DMS 273 treated with DMSO at 0.1 percent for 48 hours (cell line): ENCODE results near the gene FGFR3.

Source experiments
- DNase-seq: peaks from one replicate; lab custom pipeline; 2025; lab: John Stamatoyannopoulos, UW

FGFR3 gene

DNA sequence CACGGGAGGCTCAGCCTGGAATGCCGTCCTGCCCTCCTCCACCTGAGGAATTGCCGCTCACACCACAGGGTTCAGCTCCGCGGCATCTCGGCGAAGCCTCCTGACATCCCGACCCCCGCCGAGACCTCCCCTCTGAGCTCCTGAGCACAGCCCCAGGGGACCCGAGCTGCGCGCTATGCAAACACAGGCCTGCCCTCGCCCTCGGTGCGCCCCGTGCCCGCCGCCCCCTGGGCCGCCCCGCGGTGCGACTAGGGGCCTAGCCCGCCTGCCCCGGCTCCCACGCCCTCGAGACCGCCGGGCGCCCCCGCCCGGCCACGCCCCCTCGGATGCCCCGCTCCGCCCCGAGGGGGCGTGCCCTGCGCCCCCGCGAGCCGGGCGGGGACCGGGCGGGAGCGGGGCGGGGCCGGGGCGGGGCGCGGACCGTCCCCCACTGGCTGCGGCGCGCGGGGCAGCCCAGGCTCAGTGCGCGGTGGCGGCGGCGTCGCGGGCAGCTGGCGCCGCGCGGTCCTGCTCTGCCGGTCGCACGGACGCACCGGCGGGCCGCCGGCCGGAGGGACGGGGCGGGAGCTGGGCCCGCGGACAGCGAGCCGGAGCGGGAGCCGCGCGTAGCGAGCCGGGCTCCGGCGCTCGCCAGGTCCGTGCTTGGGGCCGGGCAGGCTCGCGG is at the start of gene FGFR3:
Gene FGFR3 (plus strand): TSS at position 462 of the 664 bp plus-strand sequence. CDS start 642 bp downstream, outside the sequence.
- DNase-seq: no peak

DNA sequence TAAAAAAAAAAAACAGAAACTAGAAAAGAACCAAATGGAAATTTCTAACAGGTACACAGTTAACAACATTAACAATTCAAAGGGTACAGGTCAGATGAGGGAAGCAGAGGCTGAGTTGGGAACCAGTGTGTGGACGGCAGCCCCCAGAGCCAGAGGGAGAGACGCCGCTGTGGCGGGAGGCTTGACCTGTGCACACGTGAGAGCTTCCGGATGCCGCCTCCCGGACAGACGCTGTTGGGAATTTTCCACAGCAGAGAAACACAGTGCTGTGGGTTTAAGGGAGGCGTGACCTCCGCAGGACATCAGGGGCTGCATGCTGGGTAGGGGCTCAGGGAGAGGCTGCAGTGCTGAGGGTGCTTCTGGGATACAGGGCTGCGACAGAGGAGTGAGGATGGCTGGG is 49.5 kb upstream of the FGFR3 start:
- no peak for DNase-seq

DNA sequence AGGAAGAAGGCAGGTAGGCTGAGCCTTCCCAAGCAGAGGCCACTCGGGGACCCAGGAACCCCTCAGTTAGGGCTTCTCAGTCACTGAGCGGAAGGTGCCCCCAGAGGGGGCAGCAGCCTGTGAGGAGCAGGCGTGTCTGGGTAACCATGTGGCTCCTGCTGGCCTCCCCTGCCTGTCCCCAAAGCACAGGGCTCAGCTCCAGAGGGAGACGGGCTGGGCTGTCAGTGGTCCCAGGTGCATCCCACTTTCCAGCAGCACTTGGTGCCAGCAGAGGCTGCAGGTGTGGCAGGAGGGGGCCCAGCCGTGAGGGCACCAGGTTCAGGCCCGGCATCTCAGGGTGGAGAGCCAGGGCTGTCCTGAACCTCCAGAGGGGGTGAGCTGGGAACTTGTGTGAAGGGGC is 49.1 kb upstream of the FGFR3 start:
- DNase-seq: no peak

DNA sequence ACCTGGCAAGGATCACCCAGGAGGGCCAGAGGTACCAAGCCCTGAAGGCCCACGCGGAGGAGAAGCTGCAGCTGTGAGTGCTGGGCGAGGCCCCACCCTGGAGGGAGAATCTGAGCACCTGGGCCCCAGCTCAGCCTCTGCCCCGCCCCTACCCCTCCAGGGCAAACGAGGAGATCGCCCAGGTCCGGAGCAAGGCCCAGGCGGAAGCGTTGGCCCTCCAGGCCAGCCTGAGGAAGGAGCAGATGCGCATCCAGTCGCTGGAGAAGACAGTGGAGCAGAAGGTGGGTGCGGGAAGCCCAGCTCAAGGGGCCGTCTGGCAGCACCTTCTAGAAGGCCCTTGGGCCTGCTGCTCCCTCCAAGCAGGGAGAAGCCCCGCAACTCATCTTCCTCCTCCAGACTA is 48.5 kb upstream of the FGFR3 start:
- no peak for DNase-seq

DNA sequence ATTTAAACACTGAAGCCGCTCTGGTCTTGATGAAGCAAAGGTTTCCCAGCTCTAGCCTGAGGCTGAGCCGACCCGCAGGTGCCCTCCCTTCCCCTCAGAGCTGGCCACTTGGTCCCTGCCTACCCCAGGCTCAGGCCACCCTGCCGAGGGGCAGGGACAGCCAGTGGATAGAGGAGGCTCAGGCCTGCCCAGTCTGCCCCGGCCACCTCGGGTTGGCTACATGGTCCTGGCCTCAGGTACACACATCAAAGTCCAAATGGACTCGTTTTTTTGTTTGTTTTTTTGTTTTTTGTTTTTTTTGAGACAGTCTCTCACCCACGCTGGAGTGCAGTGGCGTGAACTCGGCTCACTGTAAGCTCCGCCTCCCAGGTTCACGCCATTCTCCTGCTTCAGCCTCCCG is 47.9 kb upstream of the FGFR3 start:
- no peak for DNase-seq

DNA sequence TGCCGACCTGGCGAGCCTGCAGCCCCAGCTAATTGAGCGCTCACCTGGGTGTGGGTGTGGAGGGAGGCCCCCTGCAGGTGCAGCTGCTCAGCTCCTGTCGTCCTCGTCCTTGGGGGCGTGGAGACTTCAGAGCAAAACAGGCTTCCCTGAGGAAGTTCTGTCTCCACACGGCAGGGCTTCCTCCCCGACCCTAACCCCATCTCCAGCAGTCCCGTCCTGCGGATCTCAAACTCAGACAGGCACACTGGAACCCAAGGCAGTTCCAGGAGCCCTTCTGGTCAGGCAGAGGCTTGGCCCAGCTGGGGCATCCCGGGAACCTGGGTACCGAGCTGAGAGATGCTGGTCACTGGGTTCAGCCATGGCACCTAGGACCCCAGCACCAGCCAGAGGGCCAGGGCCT is 47.4 kb upstream of the FGFR3 start:
- no peak for DNase-seq

DNA sequence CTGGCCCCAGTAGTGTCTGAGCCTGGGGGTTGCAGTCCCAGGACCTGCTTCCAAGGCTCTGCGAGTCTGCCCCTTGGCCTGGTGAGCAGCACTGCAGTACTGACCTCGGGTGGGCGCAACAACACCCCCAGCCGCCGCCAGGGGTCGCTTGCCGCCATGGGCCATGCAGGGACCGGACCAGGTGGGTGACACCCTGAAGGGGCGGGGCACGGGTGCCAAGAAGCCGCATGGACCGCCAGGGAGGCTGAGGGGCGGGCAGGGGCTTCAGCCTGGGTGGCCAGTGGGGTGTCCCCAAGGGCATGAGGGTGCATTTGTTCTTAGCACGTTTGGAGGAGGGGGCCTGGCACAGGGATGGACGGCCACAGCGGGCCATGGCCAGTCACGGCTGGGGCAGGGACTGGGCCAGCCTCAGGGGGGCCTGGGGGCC is 46.8 kb upstream of the FGFR3 start:
- no peak for DNase-seq

DNA sequence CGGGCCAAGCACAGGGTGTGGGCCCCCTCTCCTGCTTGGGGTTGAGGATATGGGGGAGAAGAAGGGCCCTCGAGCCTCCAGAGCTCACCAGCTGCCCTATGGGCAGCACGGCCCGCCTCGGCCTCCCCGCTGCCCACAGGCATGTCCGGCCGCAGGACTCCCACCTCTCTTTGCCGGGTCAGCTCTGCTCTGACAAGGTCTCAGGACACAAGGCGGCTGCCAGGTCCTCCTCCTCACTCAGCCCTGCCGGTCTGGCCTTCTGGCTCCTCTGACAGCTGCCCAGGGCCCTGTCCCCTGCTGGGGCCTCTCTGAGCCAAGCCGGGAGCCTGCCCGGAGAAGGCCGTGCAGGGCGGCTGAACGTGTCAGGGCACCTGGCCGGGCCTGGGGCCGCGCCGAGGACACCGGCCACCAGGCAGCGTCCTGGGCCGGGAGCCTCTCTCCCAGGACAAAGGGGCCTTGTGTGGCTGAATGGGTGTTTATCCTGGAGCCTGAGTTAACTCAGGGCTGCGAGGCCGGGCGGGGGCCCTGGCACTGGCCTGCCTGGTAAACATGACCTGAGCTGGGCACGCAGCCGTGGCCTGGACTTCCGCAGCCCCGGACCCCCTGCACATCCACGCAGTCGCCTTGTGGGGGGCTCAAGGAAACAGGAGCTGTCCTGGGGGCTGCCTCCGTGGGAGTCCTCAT is 46.0 kb upstream of the FGFR3 start:
- no peak for DNase-seq

DNA sequence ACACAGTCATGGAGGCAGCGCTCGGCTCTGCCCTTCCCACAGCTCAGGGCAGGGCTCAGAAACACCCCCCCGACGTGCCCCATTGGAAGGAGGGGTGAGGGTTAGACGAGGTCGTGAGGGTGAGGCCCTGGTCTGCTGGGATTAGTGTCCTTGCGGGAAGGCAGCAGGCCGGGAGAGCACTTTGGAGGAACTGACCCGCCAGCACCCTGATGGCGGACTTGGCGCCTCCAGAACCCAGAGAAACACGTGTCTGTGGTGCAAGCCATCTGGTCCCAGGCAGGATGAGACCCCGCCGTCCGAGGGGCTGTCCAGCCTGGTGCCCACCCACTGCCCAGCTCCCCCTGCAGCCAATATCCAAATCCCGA is 45.5 kb upstream of the FGFR3 start:
- DNase-seq: no peak

DNA sequence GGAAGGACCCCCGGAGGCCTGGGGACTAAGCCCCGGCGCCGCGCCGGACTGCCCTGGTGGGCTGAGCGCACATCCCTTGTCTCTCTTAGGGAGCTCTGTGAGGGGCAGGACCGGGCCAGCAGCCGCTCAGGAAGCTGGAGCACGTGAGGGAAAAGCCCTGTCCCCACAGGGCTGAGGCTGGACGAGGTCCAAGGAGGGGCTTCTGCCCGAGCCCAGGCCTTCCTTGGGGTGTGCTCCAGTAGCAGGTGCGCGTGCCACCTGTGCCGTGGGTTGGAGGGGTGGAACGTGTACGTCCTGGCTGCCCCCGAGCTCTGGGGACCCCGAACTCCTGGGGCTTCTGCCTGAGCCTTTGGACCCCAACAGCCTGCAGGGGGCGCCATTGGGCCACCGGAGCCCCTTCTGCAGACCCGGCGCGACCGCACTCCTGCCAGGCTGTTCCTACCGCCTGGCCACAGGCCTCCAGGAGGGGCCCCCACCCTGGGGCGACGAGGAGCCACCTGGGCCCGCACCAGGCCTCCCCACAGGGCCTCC is 44.6 kb upstream of the FGFR3 start:
- no peak for DNase-seq

DNA sequence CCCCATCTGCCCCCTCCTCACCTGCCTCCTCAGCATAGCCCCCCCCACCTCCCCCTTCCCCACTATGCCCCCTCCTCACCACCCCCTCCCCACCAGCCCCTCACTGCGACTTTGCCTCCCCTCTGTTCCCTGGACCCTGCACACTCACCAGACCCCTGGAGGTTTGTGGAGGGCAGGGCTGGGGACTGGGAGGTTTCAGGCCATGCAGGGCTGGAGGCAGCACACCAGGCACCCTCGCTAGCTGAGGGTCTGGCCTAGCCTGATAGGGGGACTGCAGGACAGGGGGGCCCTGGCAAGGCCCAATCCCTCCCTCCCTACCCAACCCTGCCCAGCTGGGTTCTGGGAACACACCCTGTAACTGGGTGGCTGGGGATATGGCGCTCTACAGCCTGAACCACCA is 43.7 kb upstream of the FGFR3 start:
- no peak for DNase-seq

DNA sequence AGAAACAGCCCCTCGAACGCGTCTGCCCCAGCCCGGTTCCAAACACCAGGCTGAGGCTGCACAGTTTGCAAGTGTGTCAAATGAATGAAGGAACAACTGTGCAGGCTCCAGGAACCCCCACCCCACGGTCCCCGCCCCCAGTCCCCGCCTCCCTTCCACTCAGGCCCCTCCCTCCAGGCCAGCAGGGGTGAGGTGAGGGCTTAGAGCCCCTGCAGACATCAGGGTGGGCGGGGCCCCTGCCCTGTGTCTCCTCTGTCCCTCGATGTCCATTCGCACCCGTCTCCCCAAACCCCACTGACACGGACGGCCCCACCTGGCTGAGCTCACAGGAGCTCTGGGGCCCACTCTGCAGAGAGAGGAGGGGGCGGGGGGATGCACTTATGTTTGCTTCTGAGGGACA is 43.3 kb upstream of the FGFR3 start:
- no peak for DNase-seq

DNA sequence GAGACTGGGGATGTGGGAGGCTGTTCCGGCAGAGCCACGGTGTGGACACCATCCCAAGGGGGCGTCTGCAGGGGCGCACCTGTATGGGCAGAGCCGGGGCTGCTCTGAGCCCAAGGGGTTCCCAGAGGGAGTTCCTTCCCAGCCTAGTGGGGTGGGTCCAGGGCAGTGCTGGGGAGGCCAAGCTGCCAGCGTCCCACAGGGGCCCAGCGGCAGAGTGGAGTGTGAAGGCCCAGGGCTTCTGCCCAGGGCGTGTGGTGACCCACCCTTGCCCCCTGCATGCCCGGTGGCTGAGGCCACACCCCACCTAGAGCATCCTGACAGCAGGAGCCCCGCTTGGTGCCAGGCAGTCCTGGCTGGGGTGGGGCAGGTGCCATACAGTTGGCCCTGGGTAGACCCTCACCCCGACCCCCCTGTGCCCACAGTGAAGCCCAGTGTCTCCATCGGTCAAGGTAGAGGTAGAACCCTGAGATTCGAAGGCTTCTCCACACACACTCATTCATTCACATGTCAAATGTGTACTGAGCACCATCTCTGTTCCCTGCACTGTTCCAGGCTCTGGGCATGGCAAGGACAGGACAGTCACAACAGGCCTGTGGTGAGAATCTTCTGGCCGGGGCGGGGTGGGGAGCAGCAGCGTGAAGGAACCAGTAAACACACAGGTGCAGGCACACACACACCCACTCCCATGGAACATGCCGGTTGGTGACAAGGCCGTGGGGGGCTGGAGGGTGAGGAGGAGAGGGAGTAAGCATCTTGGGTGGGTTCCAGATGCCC is 42.5 kb upstream of the FGFR3 start:
- DNase-seq: no peak

DNA sequence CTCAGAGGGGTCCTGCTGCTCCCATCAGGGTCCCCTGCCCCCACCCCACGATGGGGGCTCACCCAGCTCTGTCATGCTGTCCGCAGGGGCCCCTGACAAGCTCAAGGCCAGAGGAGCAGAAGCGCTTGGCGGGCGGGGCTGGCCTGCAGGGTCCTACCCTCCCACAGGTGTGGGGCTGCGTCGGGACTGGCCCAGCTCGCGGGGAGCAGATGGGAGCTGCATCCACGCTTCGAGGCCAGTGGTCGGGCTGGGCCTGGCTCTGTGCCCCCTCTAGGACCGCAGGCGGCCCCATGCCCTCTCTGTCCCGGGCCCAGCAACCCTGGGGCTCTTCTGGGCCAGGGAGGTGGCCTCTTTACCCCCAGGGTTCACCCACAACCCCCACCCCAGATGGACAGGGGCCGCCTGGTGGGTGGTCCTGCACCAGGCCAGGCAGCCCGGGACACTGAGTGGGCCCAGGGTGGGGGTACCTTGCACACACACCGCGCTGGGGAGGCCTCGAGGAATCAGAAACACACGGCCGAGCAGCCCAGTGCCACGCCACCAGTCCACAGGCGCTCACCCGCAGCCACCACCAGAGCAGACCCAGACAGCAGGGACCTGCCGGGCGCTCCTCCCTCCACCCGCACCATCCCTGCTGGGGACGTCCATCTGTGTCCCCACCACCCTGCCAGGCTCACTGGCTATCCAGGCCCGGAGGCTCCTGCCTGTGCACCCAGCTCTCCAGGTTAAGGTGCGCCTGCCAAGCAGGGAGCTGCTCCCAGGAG is 41.8 kb upstream of the FGFR3 start:
- DNase-seq: no peak

DNA sequence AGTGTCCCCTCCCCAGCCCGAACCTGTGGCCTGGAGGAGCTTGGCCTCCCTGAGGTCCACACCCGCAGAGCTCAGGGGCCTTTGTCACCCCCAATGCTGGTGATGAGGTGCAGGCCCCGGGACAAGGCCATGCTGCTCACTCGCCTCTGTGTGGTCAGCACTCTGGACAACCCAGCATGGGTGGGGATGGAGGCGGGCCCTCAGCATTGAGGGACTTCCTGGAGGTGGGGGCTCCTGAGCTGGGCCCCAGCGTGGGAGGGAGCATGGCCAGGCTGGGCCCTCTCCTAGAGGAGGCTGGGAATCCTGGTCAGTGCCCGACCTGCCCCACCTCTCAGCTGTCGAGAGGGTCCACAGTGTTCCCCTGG is 41.2 kb upstream of the FGFR3 start:
- DNase-seq: no peak

DNA sequence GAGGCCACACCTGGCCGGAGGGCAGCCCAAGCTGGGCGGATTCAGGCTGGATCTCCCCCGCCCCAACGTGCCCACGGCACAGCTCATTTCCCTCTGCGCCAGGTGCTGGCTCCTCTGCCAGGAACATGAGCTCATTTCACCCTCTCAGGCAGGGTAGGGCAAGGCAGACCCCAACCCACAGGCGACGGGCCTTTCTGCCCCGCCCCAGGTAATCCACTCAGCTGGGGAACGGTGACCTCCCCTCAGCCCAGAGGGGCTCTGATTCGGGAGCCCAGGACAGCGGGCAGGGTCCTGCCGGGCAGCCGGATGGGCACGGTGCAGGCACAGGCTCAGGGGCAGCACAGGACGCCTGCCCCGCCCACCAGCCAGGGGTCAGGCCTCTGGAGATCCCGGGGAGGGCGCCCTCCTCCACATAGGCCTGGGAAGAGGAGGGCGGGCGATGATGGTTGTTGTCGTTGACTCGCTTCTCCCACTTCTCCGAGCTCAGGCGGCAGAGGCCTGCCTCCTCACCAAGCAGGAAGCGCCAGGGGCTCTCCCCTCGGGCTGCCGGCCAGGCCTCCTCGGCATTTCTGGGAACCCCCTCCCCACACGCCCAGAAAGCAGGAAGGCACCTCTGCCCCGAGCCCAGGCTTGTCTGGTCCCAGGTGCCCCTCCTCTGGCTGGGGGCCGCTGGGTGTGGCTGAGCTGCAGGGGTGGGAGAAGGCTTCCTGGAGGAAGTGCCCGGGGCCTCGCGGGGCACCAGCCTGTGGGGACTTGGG is 40.6 kb upstream of the FGFR3 start:
- DNase-seq: no peak

DNA sequence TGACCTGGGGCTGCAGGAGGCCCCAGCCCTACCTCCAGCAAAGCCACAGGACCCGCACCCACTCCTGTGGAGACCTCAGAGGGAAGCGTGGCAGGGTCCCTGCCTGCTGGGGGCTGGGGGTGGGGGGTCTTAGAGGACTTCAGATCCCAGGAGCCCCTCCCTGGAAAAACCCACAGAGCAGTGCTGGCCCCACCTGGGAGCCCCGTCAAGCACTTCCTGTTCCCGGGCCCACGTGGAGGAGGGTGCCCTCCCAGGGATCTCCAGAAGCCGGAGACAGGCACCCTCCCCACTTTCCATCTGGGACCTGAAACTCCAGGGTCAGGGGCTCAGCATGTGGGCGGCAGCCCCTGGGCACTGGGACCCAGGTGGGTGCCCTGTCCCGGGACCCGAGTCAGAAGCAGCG is 39.8 kb upstream of the FGFR3 start:
- DNase-seq: no peak

DNA sequence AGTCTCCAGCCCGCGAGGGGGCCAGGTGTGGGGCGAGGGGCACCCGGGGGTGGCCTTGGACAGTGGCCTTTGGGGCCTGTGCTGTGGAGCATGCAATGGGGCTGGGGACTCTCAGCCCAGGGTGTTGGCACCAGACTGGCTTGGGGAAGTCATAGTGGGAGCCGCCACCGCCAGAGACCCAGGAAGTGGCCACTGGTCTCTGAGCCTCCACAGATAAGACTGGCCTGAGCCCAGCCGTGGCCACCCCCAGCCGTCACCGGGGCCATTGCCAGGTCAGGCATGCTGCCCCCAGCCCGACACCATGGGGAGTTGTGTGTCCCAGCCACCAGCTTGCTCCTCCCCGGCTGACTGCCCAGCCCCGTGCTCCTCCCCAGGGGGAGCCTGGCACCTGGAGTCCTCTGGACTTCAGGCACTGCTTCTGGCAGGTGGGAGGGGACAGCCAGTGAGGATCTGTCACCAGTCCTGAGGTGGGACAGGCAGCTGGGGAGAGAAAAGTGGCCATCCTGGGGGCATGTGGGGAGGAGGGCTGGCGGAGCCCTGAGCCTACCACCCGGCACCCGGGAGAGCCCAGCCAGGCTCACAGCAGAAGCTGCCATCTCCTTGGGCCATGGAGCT is 39.3 kb upstream of the FGFR3 start:
- no peak for DNase-seq

DNA sequence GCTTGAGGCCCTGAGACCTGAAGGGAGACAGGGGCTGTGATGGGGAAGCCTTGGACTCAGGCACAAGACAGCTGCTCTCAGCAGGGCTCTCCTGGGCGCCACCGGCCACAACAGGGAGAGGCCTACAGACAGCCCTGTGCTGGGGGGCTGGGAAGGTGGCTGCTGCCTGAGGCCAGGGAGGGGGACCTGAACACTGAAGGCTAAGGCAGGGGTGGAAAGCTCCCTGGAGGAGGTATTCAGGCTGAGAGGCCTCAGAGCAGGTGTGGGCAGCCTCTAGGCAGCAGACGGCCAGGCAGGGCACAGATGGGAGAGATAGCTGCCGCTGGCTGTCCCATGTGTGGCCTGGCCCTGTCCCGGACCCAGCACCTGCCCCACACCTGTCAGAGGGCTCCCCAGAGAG is 38.8 kb upstream of the FGFR3 start:
- peak; percentile 19 for DNase-seq

DNA sequence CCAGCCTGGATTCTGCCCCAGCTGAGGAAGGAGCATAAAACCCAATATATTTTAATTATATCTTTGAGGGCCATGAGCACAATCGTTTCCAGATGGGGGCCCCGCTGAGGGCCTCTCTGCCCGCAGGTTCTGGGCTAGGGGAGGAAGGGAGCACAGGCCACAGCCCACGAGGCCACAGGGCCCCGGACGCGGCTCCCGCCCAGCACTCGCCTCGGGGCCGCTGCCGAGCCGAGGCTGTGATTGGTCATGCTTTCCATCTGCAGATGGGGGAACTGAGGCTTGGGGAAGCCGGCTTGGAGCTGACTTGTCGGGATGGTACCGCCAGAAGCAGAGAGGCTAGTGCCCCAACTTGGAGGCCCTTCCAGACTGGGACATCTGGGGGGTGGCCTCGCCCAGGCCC is 37.8 kb upstream of the FGFR3 start:
- DNase-seq: no peak

DNA sequence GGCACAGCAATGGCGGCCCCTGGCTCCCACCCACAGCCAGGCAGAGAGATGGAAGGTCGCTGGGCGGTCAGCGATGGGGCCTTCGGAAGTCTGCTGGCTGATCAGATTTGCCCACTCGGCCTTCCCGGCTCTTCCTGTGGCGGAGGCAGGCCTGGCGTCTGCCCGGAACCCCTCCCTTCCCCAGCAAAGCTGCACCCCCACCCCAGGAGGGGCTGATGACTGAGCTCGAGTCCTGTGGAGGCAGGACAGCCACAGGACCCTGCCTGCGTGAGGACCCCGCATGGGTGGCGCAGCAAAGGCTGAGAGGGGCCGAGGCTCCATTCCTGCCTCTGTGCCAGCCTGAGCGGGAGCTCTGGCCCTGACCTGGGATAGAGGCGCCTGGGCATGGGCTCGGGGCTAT is 37.0 kb upstream of the FGFR3 start:
- no peak for DNase-seq
